Glomerular visceral epithelial cell (primary cell): Measurements from ENCODE around the gene TIMM22.

Experiments used
- DNase-seq: peaks from one replicate; pipeline ENCODE4 v3.0.0-alpha.2; 2016; ENCODE audit errors: extremely low spot score

TIMM22 gene

GRCh38 chr17:1001640-1002411 is 4.9 kb downstream of the TIMM22 start:
- DNase-seq, result peak; percentile 50

GRCh38 chr17:1002412-1002753 is 5.5 kb downstream of the TIMM22 start:
- DNase-seq, result no peak

- DNase-seq, result no peak
These were observed 6.0 kb downstream of the TIMM22 start for GRCh38 chr17:1002771-1003555.

- no peak for DNase-seq
These were observed 6.7 kb downstream of the TIMM22 start for GRCh38 chr17:1003633-1003971.

GRCh38 chr17:1003972-1004768 is 7.2 kb downstream of the TIMM22 start:
- no peak for DNase-seq

GRCh38 chr17:1004769-1005295 is 7.9 kb downstream of the TIMM22 start:
- DNase-seq, result no peak

GRCh38 chr17:1005361-1005946 is 8.5 kb downstream of the TIMM22 start:
- peak; percentile 25 for DNase-seq

- DNase-seq, result no peak
These were observed 9.1 kb downstream of the TIMM22 start for GRCh38 chr17:1006054-1006453.

GRCh38 chr17:1007310-1008007 is 10.5 kb downstream of the TIMM22 start:
- DNase-seq, result no peak

GRCh38 chr17:1008008-1008761 is 11.3 kb downstream of the TIMM22 start:
- no peak for DNase-seq

GRCh38 chr17:1009229-1010085 is 12.5 kb downstream of the TIMM22 start:
- no peak for DNase-seq

GRCh38 chr17:1010086-1010450 is 13.1 kb downstream of the TIMM22 start:
- no peak for DNase-seq

GRCh38 chr17:1010586-1010985 is 13.7 kb downstream of the TIMM22 start:
- no peak for DNase-seq

GRCh38 chr17:1011138-1011537 is 14.2 kb downstream of the TIMM22 start:
- DNase-seq, result no peak

- no peak for DNase-seq
These were observed 15.1 kb downstream of the TIMM22 start for GRCh38 chr17:1011760-1012735.

- no peak for DNase-seq
These were observed 16.1 kb downstream of the TIMM22 start for GRCh38 chr17:1012823-1013728.

GRCh38 chr17:1013729-1014090 is 16.8 kb downstream of the TIMM22 start:
- DNase-seq, result no peak
